H9 (cell line): Measurements from ENCODE around the gene ST6GALNAC3. TPM values are rescaled to one million over a fixed set of nuclear protein-coding genes. Genes with fewer than 3 reads are reported as not detected.

Experiments
- DNase-seq: peaks from one replicate; pipeline ENCODE4 v3.0.0-alpha.2; 2017
- H2AFZ ChIP-seq: one replicate; pipeline ENCODE4 v1.6.1; 2013; ENCODE audit warnings: mild to moderate bottlenecking, low read length, control low read depth, moderate library complexity
- H2AK5ac ChIP-seq: 2 replicates; pipeline ENCODE4 v1.6.1; 2013; ENCODE audit warnings: low read length, control low read depth, mixed read lengths; ENCODE audit not compliant: insufficient read length
- H2BK120ac ChIP-seq: one replicate; pipeline ENCODE4 v1.6.1; 2013; ENCODE audit warnings: low read depth, mild to moderate bottlenecking, low read length, control low read depth, inconsistent platforms; ENCODE audit not compliant: poor library complexity, severe bottlenecking
- H2BK12ac ChIP-seq: 2 replicates; pipeline ENCODE4 v1.6.1; 2013; ENCODE audit warnings: low read length, control low read depth, mixed read lengths, low read depth; ENCODE audit not compliant: insufficient read length
- H2BK15ac ChIP-seq: 2 replicates; pipeline ENCODE4 v1.6.1; 2013; ENCODE audit warnings: low read depth, low read length, control low read depth
- H2BK20ac ChIP-seq: one replicate; pipeline ENCODE4 v1.6.1; 2013; ENCODE audit warnings: low read depth, mild to moderate bottlenecking, low read length, control low read depth, inconsistent platforms; ENCODE audit not compliant: poor library complexity, severe bottlenecking
- H2BK5ac ChIP-seq: 2 replicates; pipeline ENCODE4 v1.6.1; 2013; ENCODE audit warnings: low read length, control low read depth, mixed read lengths; ENCODE audit not compliant: insufficient read length
- H3K14ac ChIP-seq: 2 replicates; pipeline ENCODE4 v1.6.1; 2013; ENCODE audit warnings: low read length, control low read depth; ENCODE audit not compliant: insufficient read depth
- H3K18ac ChIP-seq: 2 replicates; pipeline ENCODE4 v1.6.1; 2013; ENCODE audit warnings: low read depth, mild to moderate bottlenecking, mixed read lengths, low read length, control low read depth; ENCODE audit not compliant: insufficient read length
- H3K23ac ChIP-seq: 2 replicates; pipeline ENCODE4 v1.6.1; 2013; ENCODE audit warnings: low read length, control low read depth, mixed read lengths, low read depth; ENCODE audit not compliant: insufficient read length
- H3K23me2 ChIP-seq: 2 replicates; pipeline ENCODE4 v1.6.1; 2013; ENCODE audit warnings: low read depth, mild to moderate bottlenecking, mixed read lengths, low read length, control low read depth; ENCODE audit not compliant: insufficient read length, poor library complexity, severe bottlenecking
- H3K27ac ChIP-seq: 2 replicates; pipeline ENCODE4 v1.5.1; 2013; ENCODE audit warnings: low read length, control low read depth, mixed read lengths, low read depth; ENCODE audit not compliant: insufficient read length
- H3K27me3 ChIP-seq: 2 replicates; pipeline ENCODE4 v1.6.1; 2013; ENCODE audit warnings: low read length, control low read depth, inconsistent platforms; ENCODE audit not compliant: insufficient read depth
- H3K4ac ChIP-seq: 2 replicates; pipeline ENCODE4 v1.6.1; 2013; ENCODE audit warnings: low read depth, mild to moderate bottlenecking, control low read depth, inconsistent platforms, low read length, moderate library complexity
- H3K4me1 ChIP-seq: 2 replicates; pipeline ENCODE4 v1.6.1; 2013; ENCODE audit warnings: low read length, control low read depth, inconsistent platforms; ENCODE audit not compliant: insufficient read depth
- H3K4me2 ChIP-seq: 2 replicates; pipeline ENCODE4 v1.6.1; 2013; ENCODE audit warnings: low read length, control low read depth, mixed read lengths; ENCODE audit not compliant: insufficient read length, insufficient read depth
- H3K56ac ChIP-seq: 2 replicates; pipeline ENCODE4 v1.6.1; 2013; ENCODE audit warnings: low read depth, mild to moderate bottlenecking, mixed read lengths, low read length, control low read depth; ENCODE audit not compliant: insufficient read length
- H3K79me1 ChIP-seq: 2 replicates; pipeline ENCODE4 v1.6.1; 2013; ENCODE audit warnings: low read depth, mild to moderate bottlenecking, moderate library complexity, low read length, control low read depth, inconsistent platforms; ENCODE audit not compliant: insufficient read depth, poor library complexity, severe bottlenecking
- H3K79me2 ChIP-seq: 2 replicates; pipeline ENCODE4 v1.6.1; 2013; ENCODE audit warnings: low read length, control low read depth, inconsistent platforms; ENCODE audit not compliant: insufficient read depth
- H3K9ac ChIP-seq: 2 replicates; pipeline ENCODE4 v1.6.1; 2013; ENCODE audit warnings: low read length, control low read depth, mixed read lengths; ENCODE audit not compliant: insufficient read length; ENCODE audit errors: extremely low read depth
- H3K9me3 ChIP-seq: one replicate; pipeline ENCODE4 v1.6.1; 2013; ENCODE audit warnings: low read depth, low read length, inconsistent platforms; ENCODE audit not compliant: control insufficient read depth
- H3T11ph ChIP-seq: one replicate; pipeline ENCODE4 v1.6.1; 2013; ENCODE audit warnings: mild to moderate bottlenecking, low read length, control low read depth, inconsistent platforms
- H4K20me1 ChIP-seq: one replicate; pipeline ENCODE4 v1.6.1; 2013; ENCODE audit not compliant: control insufficient read depth, insufficient read length, insufficient read depth
- H4K5ac ChIP-seq: 2 replicates; pipeline ENCODE4 v1.6.1; 2013; ENCODE audit warnings: low read depth, mild to moderate bottlenecking, mixed read lengths, low read length, control low read depth; ENCODE audit not compliant: insufficient read length
- H4K8ac ChIP-seq: replicated peaks from 2 replicates; pipeline ENCODE4 v1.6.1; 2013; ENCODE audit warnings: low read length, control low read depth, mixed read lengths, low read depth; ENCODE audit not compliant: insufficient read length
- H4K91ac ChIP-seq: 2 replicates; pipeline ENCODE4 v1.6.1; 2013; ENCODE audit warnings: low read depth, mild to moderate bottlenecking, moderate library complexity, mixed read lengths, low read length, control low read depth; ENCODE audit not compliant: insufficient read length
- H3K27ac Mint-ChIP-seq, 3 experiments: 2 replicates in 2 of 3; 3 replicates in 1 of 3; pipeline ENCODE4 v1.8.0; 2020 to 2021; ENCODE audit warnings: mixed read lengths in 3 of 3, mild to moderate bottlenecking in 1 of 3, moderate library complexity in 1 of 3
- H3K27me3 Mint-ChIP-seq: 2 replicates; pipeline ENCODE4 v1.8.0; 2021; ENCODE audit warnings: low read depth, mild to moderate bottlenecking, moderate library complexity, mixed read lengths
- H3K36me3 Mint-ChIP-seq, 3 experiments: 2 replicates in 2 of 3; 3 replicates in 1 of 3; pipeline ENCODE4 v1.8.0; 2020 to 2021; ENCODE audit warnings: low read depth in 3 of 3, mixed read lengths in 3 of 3; ENCODE audit not compliant: insufficient read depth in 1 of 3
- H3K4me1 Mint-ChIP-seq, 2 experiments: 2 replicates each; pipeline ENCODE4 v1.8.0; 2020; ENCODE audit warnings: mixed read lengths in 2 of 2
- H3K4me3 Mint-ChIP-seq, 2 experiments: 2 replicates in 1 of 2; 3 replicates in 1 of 2; pipeline ENCODE4 v1.8.0; 2020 to 2021; ENCODE audit warnings: mild to moderate bottlenecking in 2 of 2, mixed read lengths in 2 of 2, moderate library complexity in 1 of 2
- H3K9me3 Mint-ChIP-seq, 2 experiments: 2 replicates in 1 of 2; 3 replicates in 1 of 2; pipeline ENCODE4 v1.8.0; 2020; ENCODE audit warnings: mild to moderate bottlenecking in 2 of 2, mixed read lengths in 2 of 2, moderate library complexity in 1 of 2
- WGBS: extraction: QIAGEN DNeasy Blood & Tissue Kit; methylation state at CpG from one replicate; pipeline ENCODE4 v1.1.7; 2013; ENCODE audit warnings: missing lambda C conversion rate, low lambda C conversion rate, mixed read lengths; ENCODE audit not compliant: insufficient read length; ENCODE audit errors: extremely low coverage; 5-methylcytosine and 5-hydroxymethylcytosine counted together
- total RNA-seq: library from RNA; stranded (reverse); gene quantifications from 2 replicates; pipeline ENCODE4 v1.2.1, GENCODE V29; 2021
- TF ChIP-seq, protein P1 (sequence below): fragments of 200-600 bp; sonication (generic); conservative IDR thresholded peaks from 3 replicates; pipeline ENCODE4 v1.8.0; 2021; ENCODE audit warnings: antibody characterized with exemption, mild to moderate bottlenecking

Gene ST6GALNAC3
- total RNA-seq, 1 experiment from 2014 or later: 11.2 TPM

DNA sequence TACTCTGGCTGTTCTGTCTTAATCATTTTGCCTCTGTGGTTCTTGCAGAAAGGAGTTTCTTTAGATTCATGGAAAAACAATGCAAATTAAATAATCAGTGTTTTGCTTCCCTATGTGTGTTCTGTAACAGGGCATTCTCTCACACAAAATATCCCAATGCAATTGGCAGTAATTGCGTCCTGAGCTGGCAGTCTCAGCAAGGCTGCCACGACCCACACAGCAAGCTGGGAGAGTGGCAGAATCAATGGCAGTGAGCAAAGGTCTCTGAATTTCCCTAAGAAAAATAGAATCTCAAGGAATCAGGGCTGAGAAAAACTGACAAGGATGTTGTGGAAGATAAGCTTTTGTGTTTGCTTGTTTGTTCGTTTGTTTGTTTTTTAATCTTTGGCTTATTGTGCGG is 594.6 kb downstream of the ST6GALNAC3 start:
- H2BK20ac ChIP-seq: no peak overlapping the region
- Mint-ChIP-seq H3K9me3 (peaks cover 0 to 3% of the 10 kb centered on the region in 2 experiments; a peak in 2 of 5 replicates), H3K4me3 (no peak overlapping the region), H3K27me3 (no peaks in the 10 kb centered on the region), H3K4me1 (no peaks in the 10 kb centered on the region), H3K27ac (no peak overlapping the region), H3K36me3 (no peaks in the 10 kb centered on the region; a peak in 1 of 7 replicates)
- H2BK15ac ChIP-seq: no peak overlapping the region
- no peaks in the 10 kb centered on the region for H3K79me2 ChIP-seq
- H3T11ph ChIP-seq: no peak overlapping the region
- H4K91ac ChIP-seq: no peak overlapping the region
- no peak overlapping the region for H4K8ac ChIP-seq
- H3K23ac ChIP-seq: no peak overlapping the region
- no peak overlapping the region for H3K9ac ChIP-seq
- H3K9me3 ChIP-seq: no peaks in the 10 kb centered on the region
- TF ChIP-seq, protein P1, sequence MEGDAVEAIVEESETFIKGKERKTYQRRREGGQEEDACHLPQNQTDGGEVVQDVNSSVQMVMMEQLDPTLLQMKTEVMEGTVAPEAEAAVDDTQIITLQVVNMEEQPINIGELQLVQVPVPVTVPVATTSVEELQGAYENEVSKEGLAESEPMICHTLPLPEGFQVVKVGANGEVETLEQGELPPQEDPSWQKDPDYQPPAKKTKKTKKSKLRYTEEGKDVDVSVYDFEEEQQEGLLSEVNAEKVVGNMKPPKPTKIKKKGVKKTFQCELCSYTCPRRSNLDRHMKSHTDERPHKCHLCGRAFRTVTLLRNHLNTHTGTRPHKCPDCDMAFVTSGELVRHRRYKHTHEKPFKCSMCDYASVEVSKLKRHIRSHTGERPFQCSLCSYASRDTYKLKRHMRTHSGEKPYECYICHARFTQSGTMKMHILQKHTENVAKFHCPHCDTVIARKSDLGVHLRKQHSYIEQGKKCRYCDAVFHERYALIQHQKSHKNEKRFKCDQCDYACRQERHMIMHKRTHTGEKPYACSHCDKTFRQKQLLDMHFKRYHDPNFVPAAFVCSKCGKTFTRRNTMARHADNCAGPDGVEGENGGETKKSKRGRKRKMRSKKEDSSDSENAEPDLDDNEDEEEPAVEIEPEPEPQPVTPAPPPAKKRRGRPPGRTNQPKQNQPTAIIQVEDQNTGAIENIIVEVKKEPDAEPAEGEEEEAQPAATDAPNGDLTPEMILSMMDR: no peak
- no peak overlapping the region for H2BK120ac ChIP-seq
- H3K4me2 ChIP-seq: no peak overlapping the region
- no CpG with 5 or more reads among the region's 4 CpGs for WGBS
- H3K14ac ChIP-seq: no peak overlapping the region
- no peak overlapping the region for H3K18ac ChIP-seq
- no peak overlapping the region for H3K56ac ChIP-seq
- no peak overlapping the region for H3K27ac ChIP-seq
- H3K23me2 ChIP-seq: no peaks in the 10 kb centered on the region
- DNase-seq: no peak
- no peak overlapping the region for H3K4ac ChIP-seq
- H3K27me3 ChIP-seq: no peaks in the 10 kb centered on the region
- no peak overlapping the region for H4K5ac ChIP-seq
- no peaks in the 10 kb centered on the region for H3K79me1 ChIP-seq
- H3K4me1 ChIP-seq: no peaks in the 10 kb centered on the region
- H2AK5ac ChIP-seq: no peak overlapping the region
- H2AFZ ChIP-seq: no peak overlapping the region
- no peak overlapping the region for H2BK5ac ChIP-seq
- H2BK12ac ChIP-seq: no peak overlapping the region
- H4K20me1 ChIP-seq: no peaks in the 10 kb centered on the region
